IPS DF 6.9 (cell line): ENCODE data around the gene SLC26A1.

Experiments used
- DNase-seq: peaks from one replicate; pipeline ENCODE4 v3.0.0-alpha.2; 2013; ENCODE audit warnings: low read depth, low spot score
- H3K27ac ChIP-seq: one replicate; pipeline ENCODE4 v1.5.1; 2013; ENCODE audit warnings: low read length, control low read depth
- H3K27me3 ChIP-seq: 2 replicates; pipeline ENCODE4 v1.6.1; 2013; ENCODE audit warnings: mild to moderate bottlenecking, low read length; ENCODE audit not compliant: control insufficient read depth, insufficient read depth
- H3K36me3 ChIP-seq: 2 replicates; pipeline ENCODE4 v1.6.1; 2013; ENCODE audit warnings: low read length; ENCODE audit not compliant: control insufficient read depth, insufficient read depth
- H3K4me1 ChIP-seq: 2 replicates; pipeline ENCODE4 v1.6.1; 2013; ENCODE audit warnings: low read length; ENCODE audit not compliant: control insufficient read depth, insufficient read depth
- H3K4me3 ChIP-seq: 2 replicates; pipeline ENCODE4 v1.5.1; 2013; ENCODE audit warnings: mild to moderate bottlenecking, low read length
- H3K9me3 ChIP-seq: 2 replicates; pipeline ENCODE4 v1.6.1; 2013; ENCODE audit warnings: low read length, inconsistent platforms; ENCODE audit not compliant: control insufficient read depth, insufficient read depth
- WGBS: extraction: QIAGEN DNeasy Blood & Tissue Kit; methylation state at CpG from one replicate; pipeline ENCODE4 v1.1.7; 2013; ENCODE audit warnings: mixed read lengths, missing lambda C conversion rate; ENCODE audit not compliant: insufficient read length, insufficient coverage; 5-methylcytosine and 5-hydroxymethylcytosine counted together

The SLC26A1 gene, protein sequence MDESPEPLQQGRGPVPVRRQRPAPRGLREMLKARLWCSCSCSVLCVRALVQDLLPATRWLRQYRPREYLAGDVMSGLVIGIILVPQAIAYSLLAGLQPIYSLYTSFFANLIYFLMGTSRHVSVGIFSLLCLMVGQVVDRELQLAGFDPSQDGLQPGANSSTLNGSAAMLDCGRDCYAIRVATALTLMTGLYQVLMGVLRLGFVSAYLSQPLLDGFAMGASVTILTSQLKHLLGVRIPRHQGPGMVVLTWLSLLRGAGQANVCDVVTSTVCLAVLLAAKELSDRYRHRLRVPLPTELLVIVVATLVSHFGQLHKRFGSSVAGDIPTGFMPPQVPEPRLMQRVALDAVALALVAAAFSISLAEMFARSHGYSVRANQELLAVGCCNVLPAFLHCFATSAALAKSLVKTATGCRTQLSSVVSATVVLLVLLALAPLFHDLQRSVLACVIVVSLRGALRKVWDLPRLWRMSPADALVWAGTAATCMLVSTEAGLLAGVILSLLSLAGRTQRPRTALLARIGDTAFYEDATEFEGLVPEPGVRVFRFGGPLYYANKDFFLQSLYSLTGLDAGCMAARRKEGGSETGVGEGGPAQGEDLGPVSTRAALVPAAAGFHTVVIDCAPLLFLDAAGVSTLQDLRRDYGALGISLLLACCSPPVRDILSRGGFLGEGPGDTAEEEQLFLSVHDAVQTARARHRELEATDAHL

DNA sequence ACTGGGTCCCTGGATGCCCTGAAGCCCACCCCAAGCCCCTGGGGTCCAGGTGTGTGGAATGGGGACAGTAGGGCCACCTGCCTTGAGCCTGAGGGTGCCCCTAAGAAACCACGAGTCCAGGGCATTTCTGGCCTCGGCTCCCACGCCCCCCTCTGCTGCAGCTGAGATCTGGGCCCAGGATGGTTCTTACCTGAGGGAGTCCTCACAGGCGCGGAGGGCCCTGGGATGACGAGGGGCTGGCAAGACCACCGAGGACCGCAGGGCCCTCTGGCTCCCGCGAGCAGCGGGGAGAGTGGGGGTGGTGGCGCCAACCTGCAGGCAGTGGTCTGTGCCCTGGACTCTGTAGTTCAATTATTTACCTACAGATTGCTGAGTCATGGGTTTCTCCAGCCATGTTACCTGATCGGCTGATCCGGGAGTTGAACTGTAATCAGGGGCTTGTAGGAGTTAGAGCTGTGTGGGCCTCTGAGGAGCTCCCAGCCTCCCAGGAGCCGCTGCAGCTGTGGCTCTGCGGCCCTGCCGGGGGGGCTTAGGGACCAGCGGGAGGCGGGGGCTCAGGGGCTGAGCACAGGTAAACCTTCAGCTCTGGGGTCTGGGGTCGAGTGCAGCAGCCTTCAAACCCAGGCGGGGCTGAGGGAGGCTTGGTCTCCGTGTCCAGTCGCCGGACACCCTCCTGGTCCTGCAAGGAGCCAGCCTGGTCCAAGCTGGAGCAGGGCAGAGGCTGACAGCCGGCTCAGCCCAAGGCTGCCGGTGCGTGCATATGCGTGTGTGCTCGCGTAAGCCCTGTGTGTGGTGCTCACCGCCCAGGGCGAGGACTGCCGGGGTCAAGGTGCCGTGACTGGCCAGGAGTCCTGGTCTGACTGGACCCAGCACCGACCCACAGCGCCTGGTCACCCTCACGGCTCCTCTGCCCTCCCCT is at the start of gene SLC26A1:
SLC26A1 (minus strand) TSS at position 294 of the 919 bp plus-strand sequence. CDS start 1,701 bp downstream, outside the sequence.
- WGBS = no CpG with 5 or more reads among the region's 37 CpGs
- Histone ChIP-seq H3K27me3 (peaks cover 19% of the 10 kb centered on the region; the same call in 1 of the 2 replicates), H3K9me3 (no peaks in the 10 kb centered on the region), H3K27ac (no peak within 1 kb of the TSS), H3K36me3 (no peaks in the 10 kb centered on the region; the same call in 1 of the 2 replicates), H3K4me3 (no peak within 1 kb of the TSS), H3K4me1 (peaks cover 1% of the 10 kb centered on the region; the same call in 1 of the 2 replicates)
- no peak for DNase-seq

DNA sequence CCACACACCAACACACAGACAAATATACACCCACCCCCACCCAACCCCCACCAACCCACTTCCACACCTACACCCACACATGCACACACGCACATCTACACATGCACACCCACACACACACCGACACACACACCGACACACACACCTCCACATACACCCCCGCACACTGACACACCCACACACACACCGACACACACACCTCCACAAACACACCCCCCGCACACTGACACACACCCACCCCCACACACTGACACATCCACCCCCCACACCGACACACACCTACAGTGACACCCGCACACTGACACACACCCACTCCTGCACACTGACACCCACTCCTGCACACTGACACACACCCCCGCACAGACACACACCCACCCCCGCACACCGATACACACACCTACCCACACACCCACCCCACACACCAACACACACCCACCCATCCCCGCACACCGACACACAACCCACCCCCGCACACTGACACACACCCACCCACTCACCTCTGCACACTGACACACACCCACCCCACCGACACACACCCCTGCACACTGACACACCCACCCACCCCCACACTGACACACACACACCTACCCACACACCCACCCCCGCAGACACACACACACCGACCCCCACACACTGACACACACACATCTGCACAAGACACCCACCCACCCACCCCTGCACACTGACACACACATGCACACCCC is 49.3 kb upstream of the SLC26A1 start:
- Histone ChIP-seq H3K9me3 (no peaks in the 10 kb centered on the region), H3K4me3 (no peak overlapping the region), H3K4me1 (peaks cover 12% of the 10 kb centered on the region), H3K27ac (no peak overlapping the region), H3K27me3 (no peaks in the 10 kb centered on the region), H3K36me3 (no peaks in the 10 kb centered on the region)
- WGBS = over 99% methylated on average over 12 of the region's 17 CpGs
- no peak for DNase-seq

DNA sequence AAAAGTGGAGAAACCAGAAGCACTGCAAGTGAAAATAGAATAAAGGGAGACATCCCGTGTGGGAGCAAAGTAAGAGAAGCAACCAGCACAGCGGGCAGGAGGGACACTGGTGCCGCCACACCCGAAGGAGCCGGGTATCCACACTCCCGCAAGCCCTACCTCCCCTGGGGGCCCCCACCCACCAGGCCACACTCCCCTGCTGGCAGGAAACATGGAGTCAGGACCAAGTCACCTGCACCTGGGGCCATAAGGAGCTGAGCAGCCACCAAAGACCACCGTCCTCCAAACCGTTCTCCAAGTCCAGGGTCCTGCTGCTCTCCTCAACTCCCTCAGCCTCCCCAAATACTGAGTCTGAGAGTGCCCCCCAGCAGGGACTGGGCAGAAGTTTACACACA is 48.7 kb upstream of the SLC26A1 start:
- Histone ChIP-seq H3K27me3 (no peaks in the 10 kb centered on the region), H3K4me3 (no peak overlapping the region), H3K36me3 (no peaks in the 10 kb centered on the region), H3K27ac (no peak overlapping the region), H3K4me1 (peaks cover 12% of the 10 kb centered on the region), H3K9me3 (no peaks in the 10 kb centered on the region)
- DNase-seq = no peak
- WGBS = no CpG with 5 or more reads among the region's 8 CpGs

DNA sequence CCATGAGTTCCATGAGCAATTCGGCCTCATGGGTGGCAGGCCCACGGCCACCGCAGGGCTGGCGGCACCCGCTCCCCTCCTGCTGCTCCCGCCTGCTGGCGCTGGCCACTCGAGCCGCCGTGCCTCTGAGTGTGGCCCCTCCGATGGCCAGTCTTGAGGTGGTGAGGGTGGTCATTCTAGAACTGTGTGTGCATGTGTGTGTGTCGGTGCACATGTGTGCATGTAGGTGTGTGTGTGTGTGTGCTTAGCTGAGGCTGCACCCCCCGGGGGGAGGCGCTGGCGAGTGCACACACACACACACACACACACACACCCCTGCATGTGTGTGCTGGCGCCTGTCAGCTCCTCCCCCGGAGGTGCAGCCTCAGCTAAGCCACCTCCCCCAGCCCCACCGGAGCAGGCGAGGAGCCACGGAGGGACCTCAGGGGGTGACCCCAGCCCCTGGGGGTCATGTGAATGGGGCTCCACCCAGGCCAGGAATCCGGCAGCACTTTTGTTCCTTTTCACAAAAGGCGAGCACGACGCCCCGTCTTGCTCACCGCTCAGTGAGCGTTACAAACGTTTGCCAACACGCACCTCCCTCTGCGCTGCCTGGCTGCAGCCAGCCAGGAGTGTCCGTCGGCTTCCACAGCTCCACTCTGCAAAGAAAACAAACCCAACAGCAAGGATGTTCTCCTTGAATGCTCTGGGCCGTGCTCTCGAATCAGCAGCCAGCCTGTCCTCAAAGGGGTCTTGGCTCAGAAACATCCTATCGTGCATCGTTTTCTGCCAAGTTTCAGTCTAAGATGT is 48.1 kb upstream of the SLC26A1 start:
- no peak for DNase-seq
- Histone ChIP-seq H3K27ac (no peak overlapping the region), H3K27me3 (no peaks in the 10 kb centered on the region), H3K4me3 (no peak overlapping the region), H3K4me1 (peaks cover 12% of the 10 kb centered on the region), H3K36me3 (no peaks in the 10 kb centered on the region), H3K9me3 (no peaks in the 10 kb centered on the region)
- no CpG with 5 or more reads among the region's 36 CpGs for WGBS

DNA sequence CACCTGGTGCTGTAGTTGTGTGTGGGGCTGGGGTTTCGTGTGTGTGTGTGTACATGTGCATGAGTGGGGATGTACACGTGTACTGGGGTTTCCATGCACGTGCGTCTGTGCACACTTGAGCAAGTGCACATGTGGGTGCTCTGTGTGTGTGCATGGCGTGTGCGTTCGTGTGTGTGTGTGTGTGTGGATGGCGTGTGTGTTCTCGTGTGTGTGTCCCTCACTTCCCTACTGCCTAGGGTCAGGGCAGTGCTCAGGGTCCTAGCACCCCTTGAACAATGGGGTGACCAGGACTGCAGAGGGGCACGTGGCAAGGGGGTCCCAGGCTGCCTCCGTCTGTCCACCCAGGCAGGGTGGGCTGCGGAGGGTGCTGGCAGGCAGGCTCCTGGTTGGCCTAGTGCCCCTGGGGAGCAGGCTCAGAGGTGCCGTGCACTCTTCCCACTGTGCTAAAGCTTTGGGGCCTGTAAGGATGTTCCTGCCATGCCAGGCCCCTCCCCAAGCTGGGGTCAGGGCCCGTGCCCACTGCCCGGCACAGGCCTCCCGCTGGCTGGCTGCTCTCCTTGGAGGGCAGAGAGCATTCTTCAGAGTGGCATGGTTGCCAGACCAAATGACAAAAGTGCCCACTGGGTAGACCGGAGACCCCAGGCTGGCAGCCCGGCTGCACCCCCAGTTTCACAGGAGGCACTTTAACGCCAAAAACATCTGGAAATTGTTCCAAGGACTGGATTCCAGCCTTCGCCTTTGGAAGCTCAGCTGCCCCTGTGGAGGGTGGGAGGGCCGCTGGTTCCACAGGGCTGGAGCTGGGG is 47.3 kb upstream of the SLC26A1 start:
- WGBS = no CpG with 5 or more reads among the region's 21 CpGs
- H3K27ac ChIP-seq = no peak overlapping the region
- no peaks in the 10 kb centered on the region for H3K27me3 ChIP-seq
- DNase-seq = no peak
- H3K9me3 ChIP-seq = no peaks in the 10 kb centered on the region
- peaks cover 12% of the 10 kb centered on the region for H3K4me1 ChIP-seq
- H3K36me3 ChIP-seq = no peaks in the 10 kb centered on the region
- no peak overlapping the region for H3K4me3 ChIP-seq

DNA sequence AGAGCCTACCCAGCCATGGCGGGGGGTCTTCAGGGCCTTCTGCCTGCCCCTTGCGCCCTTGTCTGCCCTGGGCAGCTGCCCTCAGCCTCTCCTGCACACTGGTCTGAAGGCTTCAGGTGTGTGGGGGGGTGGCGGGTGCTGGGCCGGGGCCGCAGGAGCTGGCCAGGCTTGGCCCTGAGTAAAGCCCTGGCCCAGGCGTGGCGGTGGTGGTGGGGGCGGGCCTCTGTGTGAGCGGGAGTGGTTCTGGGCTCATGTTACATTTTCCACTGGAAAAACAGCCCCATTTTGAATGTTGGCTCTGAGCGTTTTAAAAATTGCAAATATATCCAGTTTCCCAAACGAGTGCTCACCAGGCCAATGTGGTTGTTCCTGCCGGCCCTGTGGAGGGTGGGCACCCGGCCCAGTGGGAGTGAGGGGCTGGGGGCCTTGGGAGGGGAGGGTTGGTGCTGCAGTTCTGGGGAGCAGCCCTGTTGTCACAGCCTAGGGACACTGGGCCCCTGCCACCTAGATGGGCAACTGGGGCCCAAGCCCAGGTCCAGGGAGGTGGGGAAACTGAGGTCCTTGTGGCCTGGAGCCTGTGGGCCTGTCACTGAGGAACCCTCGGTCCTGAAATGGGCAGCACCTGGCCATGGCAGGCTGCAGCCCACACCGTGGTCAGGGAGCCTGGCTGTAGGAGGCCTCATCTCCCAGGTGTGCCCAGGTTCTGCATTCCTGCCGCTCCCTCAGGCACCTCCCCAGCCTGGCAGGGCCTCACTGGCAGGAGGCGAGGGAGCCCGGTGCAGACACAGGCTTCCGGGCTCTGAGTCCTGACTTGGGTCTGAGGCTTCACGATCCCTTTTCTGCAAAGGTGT is 46.5 kb upstream of the SLC26A1 start:
- Histone ChIP-seq H3K36me3 (no peaks in the 10 kb centered on the region), H3K27ac (no peak overlapping the region), H3K4me1 (peaks cover 12% of the 10 kb centered on the region), H3K4me3 (no peak overlapping the region), H3K27me3 (no peaks in the 10 kb centered on the region), H3K9me3 (no peaks in the 10 kb centered on the region)
- WGBS = no CpG with 5 or more reads among the region's 20 CpGs
- DNase-seq = no peak

DNA sequence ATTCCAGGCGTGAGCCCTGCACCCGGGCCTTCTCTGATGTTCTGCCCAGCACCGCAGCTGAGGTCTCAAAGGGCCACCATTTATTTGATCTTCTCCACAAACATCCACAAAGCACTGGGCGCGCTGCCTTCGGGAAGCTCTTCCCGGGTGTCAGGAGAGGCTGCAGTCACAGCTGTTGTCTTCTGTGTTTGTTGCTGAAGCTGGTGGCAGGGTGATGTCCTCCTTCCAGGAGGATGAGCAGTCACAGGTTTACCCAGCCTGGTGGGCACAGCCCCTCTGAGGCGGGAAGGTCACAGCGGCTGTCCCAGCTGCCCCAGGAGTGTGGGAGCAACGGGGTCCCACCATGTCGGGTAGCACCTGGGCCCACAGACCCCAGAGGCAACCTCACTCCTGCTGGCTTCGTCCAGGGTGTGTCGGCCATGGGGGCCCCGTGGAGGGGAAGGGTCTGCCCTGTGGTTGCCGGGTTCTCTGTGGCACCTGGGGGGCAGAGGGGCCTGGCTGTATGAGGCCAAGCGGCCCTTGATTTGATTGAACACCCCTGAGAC is 45.8 kb upstream of the SLC26A1 start:
- H3K4me1 ChIP-seq = peaks cover 12% of the 10 kb centered on the region
- no peaks in the 10 kb centered on the region for H3K9me3 ChIP-seq
- no peak overlapping the region for H3K4me3 ChIP-seq
- no CpG with 5 or more reads among the region's 16 CpGs for WGBS
- no peak overlapping the region for H3K27ac ChIP-seq
- no peak for DNase-seq
- H3K36me3 ChIP-seq = no peaks in the 10 kb centered on the region
- no peaks in the 10 kb centered on the region for H3K27me3 ChIP-seq

DNA sequence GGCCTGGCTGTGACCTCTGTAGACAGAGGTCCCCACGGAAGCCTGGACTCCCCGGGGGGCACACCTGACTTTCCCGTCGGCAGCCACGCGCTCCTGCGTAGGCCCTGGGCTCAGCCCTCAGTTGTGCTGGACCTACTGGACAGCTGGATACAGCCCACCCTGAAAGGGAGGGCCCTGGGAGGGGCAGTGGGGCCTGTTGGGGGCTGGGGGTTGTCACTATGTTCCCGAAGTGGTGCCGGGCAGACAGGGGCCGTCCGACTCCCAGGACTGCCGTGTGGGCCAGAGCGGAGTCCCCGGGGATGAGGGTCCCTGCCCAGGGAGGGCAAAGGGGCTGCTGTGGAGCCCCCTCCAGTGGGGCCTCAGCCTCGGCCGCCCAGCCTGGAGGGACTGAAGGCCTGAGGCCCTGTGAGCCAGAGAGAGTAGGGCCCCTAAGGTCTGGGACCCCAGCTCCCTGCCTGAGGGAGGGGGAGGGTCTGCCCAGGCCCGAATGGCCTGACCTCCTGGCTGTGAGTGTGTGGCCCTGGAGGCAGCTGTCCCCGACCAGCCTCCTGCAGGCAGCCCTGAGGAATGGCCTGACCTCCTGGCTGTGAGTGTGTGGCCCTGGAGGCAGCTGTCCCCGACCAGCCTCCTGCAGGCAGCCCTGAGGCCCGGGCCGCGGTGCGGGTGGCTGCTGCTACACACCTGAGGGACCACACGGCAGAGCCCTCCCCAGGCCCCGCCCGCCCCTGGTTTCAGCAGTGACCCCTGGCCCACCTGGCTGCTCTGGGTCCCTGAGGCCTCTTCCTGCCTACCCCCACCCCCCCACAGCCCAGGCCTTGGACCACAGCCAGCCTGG is 44.0 kb upstream of the SLC26A1 start:
- Histone ChIP-seq H3K27ac (no peak overlapping the region), H3K36me3 (no peaks in the 10 kb centered on the region), H3K4me1 (peaks cover 4% of the 10 kb centered on the region), H3K9me3 (no peaks in the 10 kb centered on the region), H3K27me3 (no peaks in the 10 kb centered on the region), H3K4me3 (no peak overlapping the region)
- WGBS = no CpG with 5 or more reads among the region's 26 CpGs
- DNase-seq = no peak
